ENCODE measurements around the gene FLNB.

FLNB gene

GRCh38 chr3:57968501-57968900, 39.7 kb upstream of the FLNB start:
- DNase-seq (ENCODE audit: extremely low spot score): no peak
- ChIA-PET POLR2A (no interaction called here), CTCF (interaction anchor here (1.1 kb wide), 1 partner anchor 10 kb away, joined by 3 read pairs; no protein-coding TSS in a partner anchor)
- TF ChIP-seq CTCF (IDR thresholded peaks at IDR 0.05; ENCODE audit: control extremely low read depth, extremely low read depth, low read depth, missing control alignments): no peak

- no peak for DNase-seq (ENCODE audit: extremely low spot score)
- ChIA-PET CTCF (interaction anchor here (1.0 to 2.1 kb wide), 3 partner anchors 9 to 196 kb away, joined by 4 to 7 read pairs (median 4); no protein-coding TSS in a partner anchor), POLR2A (no interaction called here)
- no peak for TF ChIP-seq CTCF (IDR thresholded peaks at IDR 0.05; ENCODE audit: control extremely low read depth, extremely low read depth, low read depth, missing control alignments)
These were observed 36.2 kb upstream of the FLNB start for GRCh38 chr3:57971975-57972374.

- no peak for DNase-seq (ENCODE audit: extremely low spot score)
- POLR2A ChIA-PET: no interaction called here
- no peak for TF ChIP-seq CTCF (IDR thresholded peaks at IDR 0.05; ENCODE audit: control extremely low read depth, extremely low read depth, low read depth, missing control alignments)
- CTCF ChIA-PET: interaction anchor here (0.8 to 2.1 kb wide), 3 partner anchors 10 to 206 kb away, joined by 3 to 7 read pairs (median 3); no protein-coding TSS in a partner anchor
These were observed 35.6 kb upstream of the FLNB start for GRCh38 chr3:57972531-57973111.

GRCh38 chr3:57973715-57974477, 34.3 kb upstream of the FLNB start:
- TF ChIP-seq CTCF (IDR thresholded peaks at IDR 0.05; ENCODE audit: control extremely low read depth, extremely low read depth, low read depth, missing control alignments): no peak
- DNase-seq (ENCODE audit: extremely low spot score): no peak
- ChIA-PET CTCF (interaction anchor here (0.7 to 1.0 kb wide), 2 partner anchors 10 to 205 kb away, joined by 3 to 4 read pairs; no protein-coding TSS in a partner anchor), POLR2A (no interaction called here)

- CTCF ChIA-PET: no interaction called here
- POLR2A ChIA-PET: no interaction called here
- TF ChIP-seq CTCF (IDR thresholded peaks at IDR 0.05; ENCODE audit: control extremely low read depth, extremely low read depth, low read depth, missing control alignments): no peak
- no peak for DNase-seq (ENCODE audit: extremely low spot score)
These were observed 33.3 kb upstream of the FLNB start for GRCh38 chr3:57974796-57975388.

GRCh38 chr3:57977818-57978235, 30.4 kb upstream of the FLNB start:
- no peak for DNase-seq (ENCODE audit: extremely low spot score)
- TF ChIP-seq CTCF (IDR thresholded peaks at IDR 0.05; ENCODE audit: control extremely low read depth, extremely low read depth, low read depth, missing control alignments): no peak
- ChIA-PET POLR2A (no interaction called here), CTCF (interaction anchor here (0.9 to 1.8 kb wide), 5 partner anchors 9 to 199 kb away, joined by 3 to 6 read pairs (median 5); partner anchors contain the start of gene FLNB)
